Neural crest cell (in vitro differentiated cells): ENCODE measurements around the gene CNST. TPM values are rescaled to one million over a fixed set of nuclear protein-coding genes. Genes with fewer than 3 reads are reported as not detected.
A peak's percentile ranks its signal among the peaks of the same experiment; 100 is the strongest.

ENCODE experiments used
- DNase-seq: peaks from one replicate; pipeline ENCODE4 v3.0.0; 2021; ENCODE audit warnings: low read depth, mixed read lengths, low spot score
- H3K27ac Mint-ChIP-seq: one replicate; pipeline ENCODE4 v1.8.0; 2021; ENCODE audit warnings: mild to moderate bottlenecking, mixed read lengths; ENCODE audit not compliant: unreplicated experiment
- H3K27me3 Mint-ChIP-seq: 2 replicates; pipeline ENCODE4 v1.8.0; 2021; ENCODE audit warnings: low read depth, mild to moderate bottlenecking, mixed read lengths
- H3K36me3 Mint-ChIP-seq: 2 replicates; pipeline ENCODE4 v1.8.0; 2021; ENCODE audit warnings: low read depth, mild to moderate bottlenecking, mixed read lengths
- H3K4me1 Mint-ChIP-seq: 2 replicates; pipeline ENCODE4 v1.8.0; 2021; ENCODE audit warnings: mixed read lengths
- H3K4me3 Mint-ChIP-seq: one replicate; pipeline ENCODE4 v1.8.0; 2021; ENCODE audit warnings: mild to moderate bottlenecking, mixed read lengths
- H3K9me3 Mint-ChIP-seq: 2 replicates; pipeline ENCODE4 v1.8.0; 2021; ENCODE audit warnings: mixed read lengths
- CTCF ChIP-seq: fragments of 200-600 bp; sonication (generic); conservative IDR thresholded peaks from 2 replicates; pipeline ENCODE4 v1.5.0; 2021; ENCODE audit warnings: antibody characterized with exemption, mild to moderate bottlenecking
- total RNA-seq: library from RNA; stranded (reverse); gene quantifications from 2 replicates; pipeline ENCODE4 v1.2.1, GENCODE V29; 2021

Gene CNST
- total RNA-seq, 1 donor from 2014 or later = 20.5 TPM

- peaks cover 11% of the 10 kb centered on the region for H3K4me1 Mint-ChIP-seq
- no peak overlapping the region for H3K4me3 Mint-ChIP-seq
- DNase-seq = no peak
- peaks cover 11% of the 10 kb centered on the region for H3K36me3 Mint-ChIP-seq
- H3K9me3 Mint-ChIP-seq = peaks cover 3% of the 10 kb centered on the region
- no peak overlapping the region for H3K27ac Mint-ChIP-seq
- no peak for TF ChIP-seq CTCF
- no peaks in the 10 kb centered on the region for H3K27me3 Mint-ChIP-seq
These were observed 41.2 kb downstream of the CNST start for GRCh38 chr1:246607462-246607861.

GRCh38 chr1:246608616-246609376, 42.5 kb downstream of the CNST start:
- no peak for DNase-seq
- H3K36me3 Mint-ChIP-seq = peaks cover 6% of the 10 kb centered on the region
- H3K9me3 Mint-ChIP-seq = no peaks in the 10 kb centered on the region
- H3K27me3 Mint-ChIP-seq = no peaks in the 10 kb centered on the region
- no peak overlapping the region for H3K27ac Mint-ChIP-seq
- H3K4me3 Mint-ChIP-seq = no peak overlapping the region
- H3K4me1 Mint-ChIP-seq = peaks cover 11% of the 10 kb centered on the region
- TF ChIP-seq CTCF = no peak

GRCh38 chr1:246609632-246610031, 43.4 kb downstream of the CNST start:
- Mint-ChIP-seq H3K4me1 (peaks cover 11% of the 10 kb centered on the region), H3K9me3 (no peaks in the 10 kb centered on the region), H3K36me3 (peaks cover 4% of the 10 kb centered on the region), H3K27me3 (no peaks in the 10 kb centered on the region), H3K4me3 (no peak overlapping the region), H3K27ac (no peak overlapping the region)
- TF ChIP-seq CTCF = no peak
- DNase-seq = no peak

GRCh38 chr1:246613096-246613758, 47.0 kb downstream of the CNST start:
- Mint-ChIP-seq H3K4me3 (no peak overlapping the region), H3K27ac (peak overlapping the region; percentile 80), H3K36me3 (no peaks in the 10 kb centered on the region), H3K27me3 (no peaks in the 10 kb centered on the region), H3K9me3 (no peaks in the 10 kb centered on the region), H3K4me1 (peaks cover 11% of the 10 kb centered on the region)
- TF ChIP-seq CTCF = no peak
- DNase-seq = no peak

GRCh38 chr1:246617156-246617555, 50.9 kb downstream of the CNST start:
- DNase-seq = no peak
- Mint-ChIP-seq H3K4me1 (no peaks in the 10 kb centered on the region), H3K27ac (no peak overlapping the region), H3K9me3 (no peaks in the 10 kb centered on the region), H3K4me3 (no peak overlapping the region), H3K27me3 (no peaks in the 10 kb centered on the region), H3K36me3 (peaks cover 4% of the 10 kb centered on the region)
- no peak for TF ChIP-seq CTCF
